Neural cell (in vitro differentiated cells): ENCODE results near the gene CLNK.

ENCODE experiments used
- CTCF ChIP-seq: fragments of 450-650 bp; IDR thresholded peaks from 2 replicates; pipeline ENCODE4 v1.5.1; 2014; ENCODE audit warnings: antibody characterized with exemption, mild to moderate bottlenecking, moderate library complexity; ENCODE audit not compliant: poor library complexity, severe bottlenecking
- RAD21 ChIP-seq: fragments of 450-650 bp; conservative IDR thresholded peaks from 2 replicates; pipeline ENCODE4 v1.6.1; 2014; ENCODE audit warnings: antibody characterized with exemption, mild to moderate bottlenecking, moderate library complexity

- TF ChIP-seq RAD21 (no peak), CTCF (no peak)
Observed at GRCh38 chr4:10492464-10492863, 192.1 kb downstream of the CLNK start.
